DMS153 treated with DMSO at 0.1 percent for 48 hours (cell line): ENCODE measurements around the gene TNIK.
"Not testable (repeated sequence)": the region's sequence is repeated elsewhere in the genome, so short reads cannot be mapped to it uniquely, and the experiment has no call there.

Experiments
- DNase-seq: peaks from one replicate; lab custom pipeline; 2025; ENCODE audit not compliant: unreplicated experiment; lab: John Stamatoyannopoulos, UW

The TNIK gene

DNA sequence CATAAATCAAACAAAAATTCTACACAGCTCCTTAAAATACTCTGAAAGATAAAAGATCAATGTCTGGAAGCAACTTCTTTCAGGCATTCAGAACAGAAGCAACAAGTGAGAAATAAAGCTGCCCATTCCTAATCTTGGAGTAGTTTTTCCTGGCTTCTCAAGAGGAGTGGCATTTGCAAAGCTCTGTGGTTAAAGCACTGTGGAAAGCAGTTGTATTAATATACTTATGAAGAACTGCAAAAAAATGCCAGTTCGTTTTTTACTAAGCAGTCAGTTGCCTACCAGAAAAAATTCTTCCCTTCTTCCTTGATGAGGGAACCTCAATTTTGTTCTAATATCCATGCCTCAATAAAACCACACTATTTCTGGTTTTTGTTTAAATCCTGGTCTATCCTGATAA lies 197.8 kb downstream of the TNIK start:
- no peak for DNase-seq

DNA sequence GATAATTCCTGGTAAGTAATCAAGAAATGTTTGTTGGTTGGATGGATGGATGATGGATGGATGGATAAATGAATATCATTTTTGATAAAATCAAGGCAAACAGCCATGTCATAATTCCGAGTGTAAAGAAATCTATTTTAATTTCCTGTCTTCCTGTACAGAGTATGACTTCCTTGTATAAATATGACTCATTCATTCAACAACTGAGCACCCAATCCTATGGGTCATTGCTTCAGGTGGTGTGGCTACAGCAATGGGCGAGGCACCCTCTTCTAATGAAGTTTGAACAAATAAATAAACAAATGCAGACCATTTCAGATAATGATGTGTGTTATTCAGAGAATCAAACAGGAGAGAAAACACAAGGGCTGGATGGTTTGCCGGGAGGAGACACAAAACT lies 198.7 kb downstream of the TNIK start:
- peak; percentile 16 for DNase-seq

DNA sequence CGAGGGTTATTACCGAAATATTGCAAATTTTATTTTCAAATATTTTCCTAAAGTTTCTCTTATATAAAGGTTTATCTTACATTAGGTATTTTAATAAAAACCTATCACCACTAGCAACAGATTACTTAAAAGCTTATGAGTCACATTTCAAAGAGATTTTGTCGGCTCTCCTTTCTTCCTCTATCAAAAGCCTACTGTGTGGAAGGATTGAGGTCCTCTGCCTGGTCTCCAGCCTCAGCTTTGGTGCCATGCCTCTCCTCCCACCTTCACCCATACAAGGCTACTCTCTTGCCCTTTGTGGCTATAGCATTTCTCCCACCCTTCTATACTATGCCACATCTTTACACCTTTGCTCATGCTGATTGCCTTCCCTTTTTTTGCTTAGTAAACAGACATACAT lies 199.3 kb downstream of the TNIK start:
- DNase-seq: no peak

DNA sequence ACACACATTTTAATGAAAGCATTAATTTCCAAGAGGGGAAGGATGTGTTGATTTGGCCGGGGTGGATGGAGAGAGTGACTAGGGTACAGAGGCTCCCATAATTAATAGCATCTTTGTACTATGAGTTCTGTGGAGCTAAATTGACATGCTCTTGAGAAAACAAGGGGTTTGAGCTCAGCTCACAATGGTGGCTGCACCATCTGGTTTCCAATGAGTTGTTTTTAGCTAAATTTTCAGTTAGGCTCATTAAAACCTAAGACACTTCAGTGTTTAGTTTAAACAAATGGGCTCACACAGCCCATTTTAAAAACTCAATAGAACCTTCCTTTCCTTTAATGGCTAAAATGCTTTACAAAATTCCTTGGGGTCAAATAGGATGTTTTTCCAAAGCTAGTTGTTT lies 199.7 kb downstream of the TNIK start:
- no peak for DNase-seq

DNA sequence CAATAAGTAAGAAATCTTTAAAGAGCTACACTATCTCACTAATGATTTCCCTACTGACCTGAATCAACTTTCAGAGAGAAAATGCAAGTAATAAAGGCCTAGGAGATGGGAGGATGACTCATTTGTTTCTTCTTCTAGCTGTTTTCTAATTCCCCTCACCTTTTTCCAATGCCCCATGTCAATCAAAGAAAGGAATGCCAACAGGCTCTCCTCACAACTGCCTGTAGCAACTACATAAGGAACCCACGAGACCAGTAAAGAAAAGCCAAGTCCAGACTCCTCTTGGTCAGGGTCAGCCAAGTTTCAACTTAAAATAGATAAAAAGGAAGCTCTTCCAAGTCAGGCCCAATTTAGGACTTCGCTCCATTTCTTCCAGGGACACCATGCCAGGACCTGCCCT lies 201.9 kb downstream of the TNIK start:
- DNase-seq: no peak

DNA sequence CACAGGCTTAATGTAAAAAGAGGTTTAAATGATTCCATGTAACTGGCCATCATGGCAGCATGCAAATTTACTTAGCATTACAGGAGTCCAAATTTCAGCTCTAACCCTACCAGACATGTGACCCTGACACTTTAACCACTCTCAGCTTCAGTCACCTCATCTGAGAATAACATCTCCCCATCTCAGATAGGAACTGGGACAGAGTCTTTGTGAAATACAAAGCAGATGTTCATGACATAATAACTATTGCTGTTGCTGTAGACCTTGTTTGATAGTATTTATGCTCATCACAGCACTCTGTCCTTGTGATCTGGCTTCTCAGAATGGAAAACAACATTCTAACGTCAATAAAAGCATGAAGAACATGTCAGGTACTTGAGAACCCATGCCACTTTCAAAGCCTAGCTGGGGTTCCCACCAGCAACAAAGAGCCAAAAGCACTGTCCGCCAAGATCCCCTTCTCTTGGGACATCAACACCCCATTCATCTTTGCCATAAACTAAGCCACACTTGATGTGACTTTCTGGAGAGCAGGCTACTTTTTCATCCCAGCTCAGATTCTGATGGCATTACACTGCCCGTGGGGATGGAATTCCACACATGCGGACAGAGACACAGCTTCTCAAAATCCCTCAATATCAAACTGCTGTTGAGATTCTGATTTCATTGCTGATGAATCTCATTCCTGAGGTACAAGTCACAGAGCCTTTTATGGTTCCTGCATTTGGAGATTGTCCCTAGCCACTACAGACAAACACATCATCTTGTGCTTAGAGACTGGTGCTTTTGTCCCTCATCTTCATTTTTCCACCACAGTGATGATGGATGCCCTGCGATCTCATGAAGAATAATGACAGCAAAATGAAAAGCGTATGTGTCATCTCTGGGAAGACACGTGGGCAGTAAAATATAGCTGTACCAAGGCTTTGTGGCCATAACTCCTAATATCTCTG lies 202.7 kb downstream of the TNIK start:
- no peak for DNase-seq

DNA sequence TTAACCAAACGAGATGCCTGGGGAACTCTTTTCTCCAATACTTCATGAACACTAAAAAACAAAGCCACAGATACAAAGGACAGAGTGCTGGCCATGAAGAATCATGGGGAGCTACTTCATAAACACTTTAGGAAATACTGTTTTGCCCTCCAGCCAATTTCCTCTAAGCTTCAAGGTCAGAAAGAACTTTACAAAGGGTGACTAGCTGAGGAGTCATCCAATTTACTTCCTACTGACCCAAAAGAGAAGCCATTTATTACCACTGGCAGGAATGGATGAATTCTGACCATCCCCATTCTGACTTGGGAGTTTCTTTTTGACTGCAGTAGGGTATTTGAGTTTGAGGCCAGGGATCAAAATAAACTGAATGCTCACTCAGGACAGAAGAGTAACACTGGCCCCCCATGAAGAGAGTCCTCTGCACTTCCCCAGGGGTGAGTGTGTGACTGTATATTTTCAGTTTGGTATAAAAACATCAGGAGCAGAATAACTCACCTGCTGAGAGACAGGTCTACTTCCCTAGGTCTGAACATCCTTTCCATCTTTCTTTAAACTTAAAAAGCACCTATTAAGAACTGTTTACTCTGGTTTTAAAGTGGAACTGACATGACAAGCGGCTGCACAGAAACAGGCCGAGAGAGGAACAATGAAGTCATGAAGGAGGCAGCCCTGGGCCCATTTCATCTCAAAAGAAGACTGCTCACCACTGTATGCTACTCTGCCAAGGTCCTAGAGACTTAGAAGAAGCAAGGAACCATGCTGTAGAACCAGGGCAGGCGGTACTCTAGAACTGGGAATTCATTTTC lies 203.6 kb downstream of the TNIK start:
- no peak for DNase-seq

DNA sequence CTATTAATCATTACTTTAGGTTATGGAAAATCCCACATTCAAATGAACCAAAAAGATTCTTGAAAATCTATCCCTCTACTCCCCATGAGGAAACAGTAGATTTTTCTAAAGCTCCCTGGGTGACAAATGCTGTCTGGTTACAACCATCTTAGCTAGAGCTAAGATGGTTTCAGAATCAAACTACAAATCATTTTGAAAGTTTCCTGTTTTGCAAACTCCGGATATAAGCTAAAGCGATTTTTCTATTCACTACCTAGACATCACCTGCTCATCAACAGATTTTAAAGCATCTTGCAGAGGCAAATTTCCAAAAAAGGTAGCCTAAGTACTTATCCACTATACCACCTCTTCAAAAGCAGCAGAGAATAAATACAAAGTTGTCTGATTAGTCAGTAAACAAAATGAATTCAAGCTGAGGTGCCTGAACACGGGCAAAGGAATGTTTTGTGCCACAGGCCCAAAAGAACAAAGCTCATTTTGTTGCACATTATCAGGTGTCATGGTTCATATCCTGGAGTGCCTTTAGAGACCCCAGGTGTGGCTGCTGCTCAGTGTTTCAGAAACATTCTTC lies 204.9 kb downstream of the TNIK start:
- no peak for DNase-seq

DNA sequence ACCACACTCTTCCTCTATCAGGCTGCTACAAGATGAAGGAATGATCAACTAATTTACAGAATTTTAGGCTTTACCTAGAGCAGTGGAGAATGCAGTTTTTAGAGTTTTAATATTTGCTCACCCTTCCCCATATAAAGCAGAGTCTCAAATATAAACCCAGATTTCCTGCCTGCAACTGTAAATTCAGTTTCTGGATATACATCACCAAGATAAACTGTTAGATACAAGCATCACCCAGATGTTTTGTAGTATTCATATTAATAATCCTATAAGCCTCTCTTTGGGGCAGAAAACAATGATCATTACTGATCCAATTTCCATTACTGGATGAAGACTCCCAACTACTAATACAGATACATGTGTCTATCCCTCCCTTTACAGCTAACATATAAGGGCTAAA lies 205.9 kb downstream of the TNIK start:
- no peak for DNase-seq

DNA sequence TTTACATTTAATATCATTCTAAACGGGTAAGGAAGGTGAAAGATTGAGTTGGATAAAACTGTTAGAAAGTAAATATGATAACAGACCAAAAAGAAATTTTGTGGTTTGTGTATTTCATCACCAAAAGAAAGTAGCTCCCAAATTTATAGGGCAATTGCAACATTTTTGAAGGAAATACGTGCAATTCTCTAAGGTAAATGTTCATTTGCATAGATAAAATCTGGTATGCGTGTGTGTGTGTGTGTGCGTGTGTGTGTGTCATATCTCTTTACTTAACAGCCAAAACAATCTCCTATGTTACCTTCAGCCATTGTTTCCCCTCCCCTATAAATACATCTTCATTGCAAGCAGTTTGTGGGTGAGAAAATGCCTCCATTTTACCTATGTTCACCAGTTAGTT lies 208.4 kb downstream of the TNIK start:
- no peak for DNase-seq

DNA sequence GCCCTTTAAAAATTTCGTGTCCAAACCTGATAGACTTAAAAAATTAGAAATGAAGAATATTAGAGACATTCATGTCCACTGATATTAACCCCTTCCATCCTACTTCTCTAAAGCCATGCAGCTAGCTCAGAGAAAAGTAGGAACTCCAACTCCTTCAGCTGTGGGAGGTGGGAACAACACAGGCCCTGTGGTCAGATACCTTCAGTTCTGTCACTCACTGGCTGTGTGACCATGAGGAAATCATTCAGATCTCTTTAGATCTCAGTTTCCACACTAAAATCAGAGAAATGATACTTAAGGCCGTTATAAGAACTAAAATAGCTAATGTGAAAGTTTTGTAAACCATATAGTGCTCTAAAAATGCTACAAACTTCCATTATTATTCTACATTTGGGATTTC lies 209.8 kb downstream of the TNIK start:
- DNase-seq: no peak

DNA sequence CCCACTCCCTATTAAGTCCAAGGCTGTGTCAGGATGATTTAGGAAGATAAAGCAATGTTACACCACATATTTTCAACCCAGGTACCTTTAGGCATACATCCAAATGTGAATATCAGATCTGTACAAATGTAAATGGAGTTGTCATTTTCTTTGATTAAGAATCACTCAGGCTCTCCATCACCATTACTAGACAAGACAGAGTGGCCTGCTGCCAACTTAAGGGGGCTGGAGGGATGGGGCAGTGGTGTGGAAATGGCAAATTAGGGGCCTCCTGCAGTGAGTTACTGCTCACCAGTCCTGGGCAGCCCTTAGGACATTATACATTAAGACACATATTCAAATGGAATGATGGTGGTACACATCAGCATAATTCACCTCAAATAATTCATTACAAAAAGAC lies 211.0 kb downstream of the TNIK start:
- no peak for DNase-seq

DNA sequence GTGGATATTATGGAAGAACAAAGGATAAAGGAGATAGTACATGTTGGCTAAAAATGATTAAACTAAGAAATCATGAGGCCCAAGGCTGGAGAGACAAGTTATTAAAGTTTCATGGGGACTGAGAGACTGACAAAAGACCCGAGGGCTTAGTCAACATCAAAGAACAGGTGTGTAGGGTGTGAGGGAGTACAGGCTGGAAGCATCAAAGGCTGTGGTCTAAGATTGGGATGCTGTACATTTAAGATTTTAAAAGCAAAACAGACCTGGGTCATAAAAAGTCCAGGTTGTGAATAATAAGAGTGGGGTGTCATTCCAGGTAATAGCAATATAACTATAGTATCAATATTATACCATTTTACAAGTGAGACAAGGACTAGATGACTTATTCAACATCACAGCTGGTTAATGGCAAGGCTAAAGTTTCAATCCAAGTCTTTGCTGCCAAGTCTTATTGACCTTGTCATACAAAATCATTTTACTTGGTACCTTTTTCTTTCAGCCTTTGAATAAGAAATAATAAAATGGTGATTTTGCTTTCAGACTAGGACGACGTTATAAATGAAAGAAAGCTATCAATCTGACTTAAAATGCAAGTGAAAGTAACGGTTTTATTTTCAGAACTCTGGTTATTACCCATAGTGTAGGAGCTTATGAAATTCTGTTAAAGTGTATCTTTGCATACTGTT lies 211.6 kb downstream of the TNIK start:
- DNase-seq: no peak

DNA sequence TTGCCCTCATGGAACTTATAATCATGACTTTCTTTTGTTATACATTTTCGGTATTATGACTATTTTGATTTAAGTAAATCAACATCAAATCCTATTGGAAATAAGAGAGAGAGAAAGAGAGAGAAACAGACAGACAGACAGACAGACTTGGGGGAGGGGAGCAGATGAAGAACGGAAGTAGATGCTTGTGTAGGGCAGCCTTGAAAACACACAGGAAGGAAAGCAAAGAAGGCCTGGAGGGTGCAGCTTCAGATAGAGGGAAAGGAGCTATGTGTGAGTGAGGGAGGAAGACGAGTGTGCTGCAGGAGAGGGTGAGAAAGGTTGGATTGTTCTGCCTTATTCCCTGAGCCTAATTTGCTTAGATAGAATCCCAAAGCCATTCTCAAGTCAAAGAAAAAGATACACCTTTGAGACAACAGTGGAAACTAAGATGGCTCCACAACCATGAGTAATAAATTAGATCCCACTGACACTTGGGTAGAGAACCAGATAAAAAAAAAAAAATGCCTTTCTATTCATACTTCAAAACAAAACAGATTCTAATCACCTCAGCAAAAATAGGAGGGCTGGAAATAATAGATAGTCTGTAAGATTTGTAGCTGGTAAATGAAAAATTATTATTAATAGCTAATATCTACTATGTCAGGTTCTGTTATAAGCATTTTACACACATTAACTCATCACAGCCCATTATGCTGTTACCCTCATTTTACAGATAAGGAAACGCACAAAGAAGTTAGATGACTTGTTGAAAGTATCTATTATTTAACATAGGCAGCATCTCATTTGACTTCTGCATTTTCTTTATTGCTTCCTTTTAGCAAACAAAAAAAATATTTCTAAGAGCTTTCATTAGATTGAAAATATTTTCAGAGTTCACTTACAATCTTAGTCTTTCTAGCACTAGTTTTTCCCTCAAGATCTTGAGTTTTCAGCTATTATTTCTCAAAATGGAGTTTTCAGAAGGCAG lies 214.1 kb downstream of the TNIK start:
- no peak for DNase-seq

DNA sequence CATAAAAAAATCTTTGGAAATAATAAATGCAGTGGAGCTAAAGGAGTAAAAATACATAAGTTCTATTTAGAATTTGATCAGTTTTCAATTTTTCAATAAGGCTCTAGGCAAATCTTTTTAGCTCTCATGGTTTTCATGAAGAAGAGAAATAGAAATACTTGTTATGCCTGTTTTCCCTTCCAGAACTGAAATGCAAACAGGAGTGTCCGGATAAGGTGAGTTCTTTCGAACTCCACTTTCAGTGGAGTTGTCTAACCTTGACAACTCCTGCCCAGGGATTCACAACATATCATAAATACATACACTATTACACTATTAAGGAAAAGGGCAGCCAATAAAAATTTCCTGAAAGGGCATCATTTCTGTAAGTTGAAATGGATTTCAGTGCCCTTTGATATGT lies 217.3 kb downstream of the TNIK start:
- no peak for DNase-seq

DNA sequence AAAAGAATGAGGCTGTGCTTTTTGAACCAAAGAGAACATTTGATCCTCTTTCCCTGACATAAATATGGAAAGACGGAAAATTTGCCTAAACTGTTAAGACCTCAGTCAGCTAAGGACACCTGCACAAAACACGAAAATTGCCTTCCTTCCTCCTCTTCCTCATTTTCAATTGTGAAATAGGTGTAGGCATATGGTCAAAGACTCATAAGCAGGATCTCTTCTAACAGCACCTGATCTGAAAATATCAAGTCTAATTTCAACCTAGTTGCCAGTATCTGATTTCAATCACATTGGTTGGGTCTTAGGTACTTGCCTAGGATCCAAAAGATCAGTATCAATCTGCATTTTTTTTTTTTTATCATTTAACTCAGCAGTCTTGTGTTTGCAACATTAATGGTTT lies 218.0 kb downstream of the TNIK start:
- no peak for DNase-seq

DNA sequence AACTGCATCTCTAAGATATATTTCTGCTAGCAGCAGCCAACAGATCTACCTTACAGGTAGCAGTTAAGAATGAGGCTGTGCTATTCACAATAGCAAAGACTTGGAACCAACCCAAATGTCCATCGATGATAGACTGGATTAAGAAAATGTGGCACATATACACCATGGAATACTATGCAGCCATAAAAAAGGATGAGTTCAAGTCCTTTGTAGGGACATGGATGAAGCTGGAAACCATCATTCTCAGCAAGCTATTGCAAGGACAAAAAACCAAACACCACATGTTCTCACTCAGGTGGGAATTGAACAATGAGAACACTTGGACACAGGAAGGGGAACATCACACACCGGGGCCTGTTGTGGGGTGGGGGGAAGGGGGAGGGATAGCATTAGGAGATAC lies 218.6 kb downstream of the TNIK start:
- not testable (repeated sequence) for DNase-seq

DNA sequence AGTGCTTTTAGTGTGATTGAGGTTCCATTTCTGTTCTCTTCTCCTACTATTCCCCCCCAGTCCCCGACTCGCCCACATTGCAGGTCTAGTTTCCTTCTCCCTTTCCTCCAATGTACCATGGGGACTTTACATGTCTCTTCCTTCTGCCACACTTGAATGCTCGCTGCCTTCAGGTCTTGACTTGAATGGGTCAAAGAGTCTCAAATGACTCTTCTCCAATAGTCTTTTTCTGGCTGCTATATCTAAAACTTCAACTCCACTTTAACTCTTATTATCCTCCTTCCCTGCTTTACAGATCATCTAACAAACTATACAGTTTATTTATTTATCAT lies 219.7 kb downstream of the TNIK start:
- DNase-seq: no peak

DNA sequence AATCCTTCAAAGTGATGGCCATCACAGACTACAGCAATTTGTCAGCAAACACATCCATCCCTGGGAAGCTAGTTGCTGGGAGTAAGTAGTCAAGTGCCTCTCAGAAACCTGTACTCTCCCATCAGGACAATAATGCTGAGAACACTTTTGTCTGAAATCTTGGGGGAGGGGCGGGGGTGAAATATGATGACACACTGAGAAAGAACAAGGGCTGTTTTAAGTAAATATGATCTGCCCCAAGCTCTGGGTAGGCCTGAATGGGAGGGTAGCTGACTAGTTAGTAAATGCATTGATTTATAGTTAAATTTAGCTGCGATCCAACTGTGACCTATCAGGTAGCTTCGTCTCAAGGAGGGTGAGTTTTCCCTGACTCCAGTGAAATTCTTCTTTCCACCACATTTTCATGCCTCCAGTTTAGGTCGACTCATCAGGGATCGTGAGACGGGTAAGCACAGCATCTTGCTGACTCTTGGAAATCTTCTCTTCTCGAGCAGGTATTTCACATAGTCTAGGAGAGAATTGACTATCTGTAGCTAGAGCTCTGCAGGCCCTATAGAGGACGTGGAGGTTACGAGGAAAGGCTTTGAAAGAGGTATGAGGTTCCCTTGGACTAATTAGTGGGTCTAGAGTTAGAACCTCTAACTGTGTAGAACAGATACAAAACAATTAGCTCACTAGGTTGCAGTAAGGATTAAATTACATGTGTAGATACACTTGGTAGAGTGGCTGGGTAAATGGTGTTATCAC lies 220.3 kb downstream of the TNIK start:
- DNase-seq: peak; percentile 39

DNA sequence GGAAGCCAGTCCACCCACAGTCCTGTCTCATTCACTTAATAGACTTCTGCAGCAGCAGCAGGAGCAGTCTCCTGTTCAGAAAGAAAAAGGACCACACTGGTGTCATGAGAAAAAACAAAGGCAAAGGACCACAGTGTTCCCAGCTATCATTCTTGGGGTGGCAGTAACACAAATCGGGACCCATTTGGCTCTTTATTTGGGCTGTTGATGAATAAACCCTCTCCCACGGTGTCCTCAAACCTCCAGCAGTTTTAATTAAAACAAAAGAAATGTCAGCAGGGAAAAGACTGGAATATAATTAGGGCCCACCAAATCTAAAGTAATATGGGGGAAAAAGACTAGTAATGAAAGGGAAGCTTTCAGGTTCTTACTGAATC lies 223.2 kb downstream of the TNIK start:
- DNase-seq: no peak
